Esophagus squamous epithelium (tissue), 5 donors: Measurements from ENCODE around the gene TSTD1. TPM values are rescaled to one million over a fixed set of nuclear protein-coding genes. Genes with fewer than 3 reads are reported as not detected.
A peak's percentile ranks its signal among the peaks of the same experiment; 100 is the strongest.

Experiments
- DNase-seq: peaks from one replicate; lab custom pipeline; 2025; lab: John Stamatoyannopoulos, UW
- H3K27ac ChIP-seq, 4 donors: fragments of 200-600 bp; sonication (generic); one replicate each; pipeline ENCODE4 v1.5.1; 2016 to 2019; ENCODE audit warnings: mild to moderate bottlenecking in 1 of 4
- H3K27me3 ChIP-seq, 4 donors: fragments of 200-600 bp; sonication (generic); 1 replicate in 3 of 4; 2 replicates in 1 of 4; pipeline versions ENCODE4 v1.5.1 to v1.6.0; 2017 to 2021; ENCODE audit warnings: antibody characterized with exemption in 1 of 4
- H3K36me3 ChIP-seq, 3 donors: fragments of 200-600 bp; sonication (generic); one replicate each; pipeline ENCODE4 v1.5.1; 2016 to 2019
- H3K4me1 ChIP-seq, 3 donors: fragments of 200-600 bp; sonication (generic); one replicate each; pipeline ENCODE4 v1.5.1; 2017 to 2019
- H3K4me3 ChIP-seq, 4 donors: fragments of 200-600 bp; sonication (generic); 1 replicate in 3 of 4; 2 replicates in 1 of 4; pipeline ENCODE4 v1.5.1; 2016 to 2019; ENCODE audit warnings: mild to moderate bottlenecking in 2 of 4, moderate library complexity in 1 of 4
- H3K9me3 ChIP-seq, 3 donors: fragments of 200-600 bp; sonication (generic); one replicate each; pipeline ENCODE4 v1.5.1; 2016 to 2019
- CTCF ChIP-seq, 6 experiments: fragments of 450-650 bp in 4 of 6; fragments of 200-600 bp in 2 of 6; sonication (generic) in 2 of 6; IDR thresholded peaks; one replicate each; pipeline ENCODE4 v1.5.1; 2016 to 2019; ENCODE audit warnings: antibody characterized with exemption in 6 of 6, mild to moderate bottlenecking in 4 of 6, moderate library complexity in 4 of 6
- POLR2A ChIP-seq, 4 donors: fragments of 450-650 bp; IDR thresholded peaks; one replicate each; pipeline ENCODE4 v1.6.1; 2017; ENCODE audit warnings: antibody characterized with exemption in 4 of 4, mild to moderate bottlenecking in 4 of 4, moderate library complexity in 3 of 4
- WGBS, 2 donors: methylation state at CpG; one replicate each; pipeline ENCODE4 v1.1.5; 2018; 5-methylcytosine and 5-hydroxymethylcytosine counted together
- intact Hi-C: fragments of 100-400 bp; cut with DNase I; formaldehyde crosslinking; loops from one replicate; pipeline ENCODE4 v1.15.0; 2022
- total RNA-seq, 4 donors: library from RNA; depleted of rRNA; stranded (reverse); fragments of >200 nt; gene quantifications; one replicate each; pipeline ENCODE4 v1.1.0, GENCODE V29; 2016
- donor health status: DM: yes; HTN: yes; CAD: no.

TSTD1 gene
- total RNA-seq, 4 donors from 2014 or later: 69.3 to 99.0 (median 91.4) TPM

DNA sequence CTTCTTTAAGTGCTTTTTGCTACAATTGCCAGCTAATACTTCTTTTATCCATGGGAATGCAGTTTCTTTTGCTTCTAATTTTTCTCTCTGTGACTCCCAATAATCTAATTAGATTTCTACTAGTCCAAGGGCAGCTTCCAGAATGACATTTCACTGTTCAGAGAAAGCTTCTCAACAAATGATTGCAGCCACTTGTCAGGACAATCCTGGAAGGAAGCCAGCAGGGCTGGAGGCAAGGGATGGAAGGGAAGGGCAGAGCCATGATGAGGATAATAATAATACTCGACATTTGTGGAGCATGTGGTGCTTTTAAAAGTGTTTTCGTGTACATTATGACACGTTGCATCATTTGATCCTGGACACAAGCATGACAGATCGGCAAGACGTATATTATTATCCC lies 37.2 kb downstream of the TSTD1 start:
- peaks cover 21 to 66% (median 21%) of the 10 kb centered on the region in 3 donors for H3K36me3 ChIP-seq
- DNase-seq: no peak
- intact Hi-C loops: no loop called here
- WGBS, 2 donors: 29 to 52% methylated on average over 5 of the region's 5 CpGs
- no peak overlapping the region for H3K4me3 ChIP-seq
- H3K9me3 ChIP-seq: no peaks in the 10 kb centered on the region
- H3K4me1 ChIP-seq: peaks cover 0 to 30% (median 4%) of the 10 kb centered on the region in 3 donors
- TF ChIP-seq CTCF (IDR thresholded peaks at IDR 0.05): no peak
- TF ChIP-seq POLR2A (IDR thresholded peaks at IDR 0.05): no peak
- H3K27me3 ChIP-seq: no peaks in the 10 kb centered on the region
- no peak overlapping the region for H3K27ac ChIP-seq

DNA sequence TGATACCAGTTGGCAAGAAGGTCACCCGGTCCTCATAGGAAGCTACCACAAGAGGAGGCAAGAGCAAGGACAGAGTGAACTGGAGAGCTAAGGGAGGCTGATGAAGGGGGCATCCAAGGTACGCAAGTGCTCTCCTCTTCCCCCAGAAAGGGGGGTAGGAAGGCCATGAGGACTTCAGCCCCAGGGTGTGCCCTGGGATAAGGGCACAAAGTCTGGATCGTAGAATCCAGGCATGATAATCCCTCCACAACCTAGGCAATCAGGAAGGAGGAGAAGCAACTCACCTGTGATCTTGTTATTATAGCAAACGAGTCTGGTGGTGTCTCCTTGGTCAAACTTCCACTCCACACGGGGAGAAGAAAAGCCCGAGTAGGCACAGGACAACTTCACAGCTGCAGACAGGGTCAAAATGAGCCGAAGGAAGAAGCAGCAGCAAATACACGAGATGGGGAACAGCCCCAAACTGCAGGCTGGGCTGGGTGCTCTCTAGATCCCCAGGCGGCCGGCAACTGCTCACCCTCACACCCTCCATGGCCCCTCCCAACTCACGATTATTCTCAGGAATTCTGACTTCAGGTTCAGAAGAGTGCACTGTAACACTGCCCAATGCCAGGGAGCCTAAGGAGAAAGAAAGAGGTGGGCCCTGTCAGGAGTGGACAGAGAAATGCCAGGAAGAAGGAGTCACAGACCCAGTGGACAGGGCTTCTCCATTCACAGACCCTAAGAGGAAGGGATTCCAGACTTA lies 37.9 kb downstream of the TSTD1 start:
- Histone ChIP-seq H3K4me3 (no peak overlapping the region), H3K27ac (no peak overlapping the region), H3K36me3 (peaks cover 21 to 63% (median 21%) of the 10 kb centered on the region in 3 donors), H3K4me1 (peaks cover 0 to 36% (median 4%) of the 10 kb centered on the region in 3 donors), H3K9me3 (no peaks in the 10 kb centered on the region), H3K27me3 (no peaks in the 10 kb centered on the region)
- intact Hi-C loops: no loop called here
- no peak for TF ChIP-seq CTCF (IDR thresholded peaks at IDR 0.05)
- no peak for TF ChIP-seq POLR2A (IDR thresholded peaks at IDR 0.05)
- WGBS, 2 donors: 77 to 90% methylated on average over 7 to 11 of the region's 11 CpGs
- no peak for DNase-seq

- Histone ChIP-seq H3K27ac (no peak overlapping the region), H3K9me3 (no peaks in the 10 kb centered on the region), H3K4me3 (no peak overlapping the region), H3K4me1 (peaks cover 0 to 52% (median 4%) of the 10 kb centered on the region in 3 donors), H3K36me3 (peaks cover 21 to 63% (median 21%) of the 10 kb centered on the region in 3 donors), H3K27me3 (no peaks in the 10 kb centered on the region)
- DNase-seq: no peak
- 92 to 94% methylated on average over 5 of the region's 5 CpGs for WGBS, 2 donors
- intact Hi-C loops: no loop called here
- TF ChIP-seq CTCF (IDR thresholded peaks at IDR 0.05): no peak
- TF ChIP-seq POLR2A (IDR thresholded peaks at IDR 0.05): no peak
These were observed 39.4 kb downstream of the TSTD1 start for GRCh38 chr1:160999376-160999775.

DNA sequence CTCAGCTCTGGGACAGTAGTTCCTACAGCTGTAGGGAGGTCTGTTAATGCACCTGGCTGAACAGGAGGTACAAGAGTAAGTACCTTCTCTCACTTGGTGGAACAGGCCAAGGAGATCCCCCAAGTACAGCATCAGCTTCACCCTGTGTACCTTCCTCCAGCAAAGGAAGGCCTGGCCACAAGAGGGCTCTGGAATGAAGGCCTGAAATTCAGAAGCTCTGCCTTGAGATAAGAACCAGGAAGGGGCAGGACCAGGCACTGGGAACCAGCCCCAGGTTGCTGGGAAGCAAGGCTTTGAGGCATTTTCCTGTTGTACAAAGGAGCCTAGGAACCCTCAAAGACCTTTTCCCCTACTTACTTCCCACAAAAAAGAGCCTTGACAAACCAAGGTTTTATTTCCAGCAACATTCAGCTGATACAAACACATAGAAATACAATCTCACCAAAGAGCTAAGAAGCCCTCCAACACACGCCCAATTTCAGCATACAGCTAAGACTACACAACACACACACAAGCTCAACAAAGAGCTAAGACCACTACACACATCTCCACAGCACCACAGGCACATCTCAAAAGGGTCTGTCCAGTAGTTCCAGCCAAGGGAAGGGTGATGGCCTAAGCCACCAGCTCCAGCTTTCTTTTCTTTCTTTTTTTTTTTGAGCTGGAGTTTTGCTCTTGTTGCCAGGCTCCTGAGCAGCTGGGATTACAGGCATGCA lies 41.3 kb downstream of the TSTD1 start:
- intact Hi-C loops: no loop called here
- peaks cover 0 to 70% (median 4%) of the 10 kb centered on the region in 3 donors for H3K4me1 ChIP-seq
- H3K4me3 ChIP-seq: no peak overlapping the region
- no peak for DNase-seq
- no peaks in the 10 kb centered on the region for H3K27me3 ChIP-seq
- H3K9me3 ChIP-seq: no peaks in the 10 kb centered on the region
- 78 to 93% methylated on average over 1 of the region's 1 CpG for whole genome bisulfite sequencing, 2 donors
- H3K36me3 ChIP-seq: peaks cover 21 to 51% (median 21%) of the 10 kb centered on the region in 3 donors
- peak; percentile 44 to 77 (median 61) for TF ChIP-seq CTCF (IDR thresholded peaks at IDR 0.05)
- TF ChIP-seq POLR2A (IDR thresholded peaks at IDR 0.05): no peak
- peak overlapping the region; percentile 59 to 78 (median 70) for H3K27ac ChIP-seq

GRCh38 chr1:160996178-160996577 lies 42.6 kb downstream of the TSTD1 start:
- 45 to 75% methylated on average over 2 of the region's 3 CpGs for WGBS, 2 donors
- Histone ChIP-seq H3K36me3 (peaks cover 20 to 44% (median 21%) of the 10 kb centered on the region in 3 donors), H3K4me1 (peaks cover 0 to 68% (median 4%) of the 10 kb centered on the region in 3 donors), H3K27me3 (no peaks in the 10 kb centered on the region), H3K4me3 (no peak overlapping the region), H3K27ac (peak overlapping the region; percentile 45 to 78 (median 66)), H3K9me3 (no peaks in the 10 kb centered on the region)
- intact Hi-C loops: no loop called here
- TF ChIP-seq CTCF (IDR thresholded peaks at IDR 0.05): no peak
- no peak for TF ChIP-seq POLR2A (IDR thresholded peaks at IDR 0.05)
- DNase-seq: no peak
